IPS DF 4.7 (cell line): ENCODE results near the gene GPR161.
"Not testable (repeated sequence)": the region's sequence is repeated elsewhere in the genome, so short reads cannot be mapped to it uniquely, and the experiment has no call there.

Source experiments
- DNase-seq: peaks from one replicate; pipeline ENCODE4 v3.0.0-alpha.2; 2013; ENCODE audit warnings: low spot score; ENCODE audit errors: extremely low read depth

Gene GPR161

GRCh38 chr1:168136709-168137514 lies at the start of gene GPR161:
TSS of gene GPR161 (minus strand) at chr1:168136930. CDS start at chr1:168104850, 32,080 bp downstream.
- DNase-seq: no peak

DNA sequence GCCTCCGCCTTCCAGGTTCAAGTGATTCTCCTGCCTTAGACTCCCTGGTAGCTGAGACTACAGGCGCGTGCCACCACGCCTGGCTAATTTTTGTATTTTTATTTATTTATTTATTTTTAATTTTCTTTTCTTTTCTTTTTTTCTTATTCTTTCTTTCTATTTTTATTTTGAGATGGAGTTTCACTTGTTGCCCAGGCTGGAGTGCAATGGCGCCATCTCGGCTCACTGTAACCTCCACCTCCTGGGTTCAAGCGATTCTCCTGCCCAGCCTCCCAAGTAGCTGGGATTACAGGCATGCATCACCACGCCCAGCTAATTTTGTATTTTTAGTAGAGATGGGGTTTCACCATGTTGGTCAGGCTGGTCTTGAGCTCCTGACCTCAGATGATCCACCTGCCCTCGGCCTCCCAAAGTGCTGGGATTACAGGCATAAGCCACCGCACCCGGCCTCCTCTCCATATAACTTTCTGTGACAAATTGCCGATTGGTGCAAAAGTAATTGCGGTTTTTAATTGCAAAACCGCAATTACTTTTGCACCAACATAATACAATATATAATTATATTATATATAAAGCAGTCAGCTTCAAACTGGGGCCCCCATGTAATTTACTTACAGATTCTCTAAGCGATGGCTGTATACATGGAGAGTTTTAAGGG lies 44.5 kb upstream of the GPR161 start:
- not testable (repeated sequence) for DNase-seq

GRCh38 chr1:168180148-168180524 lies 43.4 kb upstream of the GPR161 start:
- no peak for DNase-seq

- DNase-seq: no peak
These were observed 42.9 kb upstream of the GPR161 start for GRCh38 chr1:168179438-168180147.

DNA sequence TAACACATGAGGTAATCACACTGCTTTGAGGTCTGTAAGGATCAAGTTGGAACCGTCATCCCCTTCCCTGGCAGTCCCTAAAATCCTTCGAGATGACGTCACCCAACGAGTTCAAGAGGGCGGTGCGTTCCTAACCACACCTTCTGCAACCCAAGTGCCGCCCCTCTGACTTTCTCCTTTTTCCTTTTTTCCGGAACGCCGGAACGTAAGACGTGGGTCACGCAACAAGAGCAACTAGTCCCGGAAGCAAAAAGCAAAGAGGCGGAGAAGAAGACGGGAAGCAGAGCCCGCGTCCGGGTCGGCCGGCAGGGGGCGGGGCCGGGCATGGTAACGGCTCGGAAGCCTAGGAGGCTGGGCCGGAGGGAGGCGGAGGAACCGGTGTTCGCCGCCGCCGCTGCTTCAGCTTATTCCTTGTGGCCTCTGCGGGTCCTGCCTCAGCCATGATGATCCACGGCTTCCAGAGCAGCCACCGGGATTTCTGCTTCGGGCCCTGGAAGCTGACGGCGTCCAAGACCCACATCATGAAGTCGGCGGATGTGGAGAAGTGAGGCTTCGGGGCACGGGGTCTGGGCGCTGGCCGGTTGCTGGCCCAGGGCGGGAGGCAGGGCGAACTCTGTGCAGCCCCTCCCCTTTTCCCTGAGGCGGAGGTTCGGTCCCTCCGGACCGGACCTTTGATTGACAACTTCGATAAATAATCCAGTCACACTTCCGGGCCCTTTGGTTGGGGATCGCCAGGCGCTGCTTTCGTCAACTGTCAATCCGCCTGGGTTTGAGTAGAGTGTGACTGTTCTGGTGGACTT lies 42.1 kb upstream of the GPR161 start, which contains the start of gene TIPRL:
TSS of gene TIPRL (plus strand) at position 325 of the 800 bp plus-strand sequence. CDS start at position 441, 116 bp downstream.
- peak; percentile 97 for DNase-seq

DNA sequence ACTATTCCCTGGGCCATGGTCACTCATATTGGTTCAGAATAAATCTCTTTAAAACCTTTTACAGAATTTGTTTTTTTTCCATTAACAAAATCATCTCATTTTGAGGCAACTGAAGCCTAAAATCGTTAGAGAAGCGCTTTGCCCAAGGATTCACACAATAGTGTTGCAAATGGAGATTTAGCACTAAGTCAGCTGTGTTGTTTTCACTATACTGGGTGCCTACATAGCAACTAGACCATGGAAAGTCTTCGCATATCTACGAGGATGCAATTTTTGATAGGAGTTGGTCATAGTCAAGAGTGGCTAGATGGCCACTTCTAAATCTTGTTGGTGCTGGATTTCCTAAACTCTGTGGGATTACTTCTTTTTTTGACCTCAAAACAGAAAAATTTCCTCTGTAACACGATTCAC lies 41.5 kb upstream of the GPR161 start:
- DNase-seq: no peak

- no peak for DNase-seq
These were observed 35.7 kb upstream of the GPR161 start for GRCh38 chr1:168172250-168172915.

GRCh38 chr1:168170564-168171508 lies 34.1 kb upstream of the GPR161 start:
- no peak for DNase-seq

GRCh38 chr1:168167806-168168205 lies 31.1 kb upstream of the GPR161 start:
- DNase-seq: no peak

GRCh38 chr1:168164771-168165170 lies 28.0 kb upstream of the GPR161 start:
- DNase-seq: no peak

- no peak for DNase-seq
These were observed 26.9 kb upstream of the GPR161 start for GRCh38 chr1:168163670-168164069.

- no peak for DNase-seq
These were observed 24.7 kb upstream of the GPR161 start for GRCh38 chr1:168161459-168161858.

DNA sequence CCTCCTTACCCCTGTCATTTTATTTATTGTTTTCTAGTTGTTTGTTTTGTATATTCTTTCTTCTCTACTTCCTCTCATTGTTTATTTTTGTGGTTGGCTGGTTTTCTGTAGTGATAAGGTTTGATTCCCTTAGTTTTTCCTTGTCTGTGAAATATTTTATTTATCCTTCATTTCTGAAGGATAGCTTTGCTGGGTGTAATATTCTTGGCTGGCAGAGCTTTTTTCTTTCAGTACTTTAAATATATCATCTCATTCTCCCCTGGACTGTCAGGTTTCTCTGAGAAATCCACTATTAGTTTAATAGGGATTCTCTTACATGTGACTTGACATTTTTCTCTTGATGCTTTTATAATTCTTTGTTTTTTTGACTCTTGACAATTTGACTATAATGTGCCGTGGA lies 23.2 kb upstream of the GPR161 start:
- DNase-seq: no peak

DNA sequence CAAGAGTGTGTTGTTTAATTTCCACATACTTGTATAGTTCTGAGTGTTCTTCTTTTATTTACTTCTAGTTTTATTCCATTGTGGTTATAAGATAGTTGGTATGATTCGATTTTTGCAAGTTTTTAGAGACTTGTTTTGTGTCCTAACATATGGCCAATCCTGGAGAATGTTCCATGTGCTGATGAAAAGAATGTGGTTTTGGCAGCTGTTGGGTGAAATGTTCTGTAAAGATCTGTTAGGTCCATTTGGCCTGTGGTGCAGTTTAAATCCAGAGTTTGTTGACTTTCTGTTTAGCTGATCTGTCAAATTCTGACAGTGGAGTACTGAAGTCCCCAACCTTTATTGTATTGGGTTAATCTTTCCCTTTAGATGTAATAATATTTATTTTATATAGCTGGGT lies 22.5 kb upstream of the GPR161 start:
- DNase-seq: no peak

DNA sequence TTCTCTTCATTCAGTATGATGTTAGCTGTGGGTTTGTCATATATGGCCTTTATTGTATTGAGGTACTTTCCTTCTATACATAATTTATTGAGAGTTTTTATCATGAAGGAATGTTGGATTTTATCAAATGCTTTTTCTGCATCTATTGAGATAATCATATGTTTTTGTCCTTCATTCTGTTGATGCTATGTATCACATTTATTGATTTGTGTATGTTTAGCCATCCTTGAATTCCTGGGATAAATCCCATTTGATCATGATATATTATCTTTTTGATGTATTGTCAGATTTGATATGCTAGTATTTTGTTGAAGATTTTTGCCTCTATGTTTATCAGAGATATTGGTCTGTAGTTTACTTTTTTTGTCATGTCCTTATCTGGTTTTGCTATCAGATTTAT lies 20.9 kb upstream of the GPR161 start:
- no peak for DNase-seq

DNA sequence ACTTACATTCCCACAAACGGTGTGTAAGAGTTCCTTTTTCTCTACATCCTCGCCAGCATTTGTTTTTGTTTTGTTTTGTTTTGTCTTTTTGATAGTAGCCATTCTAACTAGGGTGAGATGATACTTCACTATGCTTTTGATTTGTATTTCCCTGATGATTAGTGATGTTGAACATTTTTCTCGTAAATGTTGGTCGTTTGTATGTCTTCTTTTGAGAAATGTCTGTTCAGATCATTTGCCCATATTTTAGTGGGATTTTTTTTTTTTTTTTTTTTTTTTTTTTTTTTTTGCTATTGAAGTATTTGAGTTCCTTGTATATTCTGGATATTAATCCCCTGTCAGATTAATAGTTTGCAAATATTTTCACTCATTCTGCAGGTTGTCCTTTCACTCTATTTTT lies 19.2 kb upstream of the GPR161 start:
- no peak for DNase-seq

GRCh38 chr1:168154707-168155106 lies 18.0 kb upstream of the GPR161 start:
- DNase-seq: not testable (repeated sequence)

DNA sequence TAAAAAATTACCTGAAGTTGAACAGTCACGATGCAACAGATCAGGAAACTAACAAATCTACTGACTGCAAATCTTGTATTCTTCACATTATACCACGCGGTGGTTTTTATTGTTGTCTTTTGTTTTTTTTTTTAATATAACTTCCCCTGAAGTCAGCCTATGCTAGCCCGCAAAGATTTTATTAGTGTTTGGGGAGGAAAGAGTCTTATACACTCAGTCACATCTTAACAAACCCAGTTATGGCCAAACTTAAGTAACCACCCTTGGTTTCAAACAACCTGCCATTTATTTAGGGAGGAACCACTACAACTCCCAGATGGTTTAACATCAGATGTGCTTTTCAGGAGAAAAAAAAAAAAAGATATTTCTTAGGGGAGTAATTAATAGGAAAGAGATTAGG lies 15.2 kb upstream of the GPR161 start:
- no peak for DNase-seq

GRCh38 chr1:168150283-168150682 lies 13.6 kb upstream of the GPR161 start:
- DNase-seq: no peak

- DNase-seq: no peak
These were observed 12.2 kb upstream of the GPR161 start for GRCh38 chr1:168148916-168149315.
